GM19395 (cell line): ENCODE data around the gene NOXA1.
"Not testable (repeated sequence)": the region's sequence is repeated elsewhere in the genome, so short reads cannot be mapped to it uniquely, and the experiment has no call there.

Experiments used
- ATAC-seq: cut with Tn5 transposase; IDR thresholded peaks from one replicate; pipeline ENCODE4 v1.9.1; 2021; ENCODE audit warnings: mild to moderate bottlenecking, moderate library complexity; ENCODE audit not compliant: unreplicated experiment

The NOXA1 gene

GRCh38 chr9:137462986-137463930 lies 40.1 kb downstream of the NOXA1 start:
- ATAC-seq, result no peak

- no peak for ATAC-seq
These were observed 40.7 kb downstream of the NOXA1 start for GRCh38 chr9:137463931-137464290.

- no peak for ATAC-seq
These were observed 41.3 kb downstream of the NOXA1 start for GRCh38 chr9:137464291-137464999.

GRCh38 chr9:137465000-137465719 lies 42.0 kb downstream of the NOXA1 start:
- ATAC-seq, result no peak

GRCh38 chr9:137465720-137466388 lies 42.7 kb downstream of the NOXA1 start:
- no peak for ATAC-seq

- not testable (repeated sequence) for ATAC-seq
These were observed 43.3 kb downstream of the NOXA1 start for GRCh38 chr9:137466389-137467085.

- no peak for ATAC-seq
These were observed 44.0 kb downstream of the NOXA1 start for GRCh38 chr9:137467161-137467581.

- no peak for ATAC-seq
These were observed 44.7 kb downstream of the NOXA1 start for GRCh38 chr9:137467896-137468295.

- no peak for ATAC-seq
These were observed 47.6 kb downstream of the NOXA1 start for GRCh38 chr9:137470785-137471184.

- ATAC-seq, result no peak
These were observed 51.1 kb downstream of the NOXA1 start for GRCh38 chr9:137474271-137474670.

GRCh38 chr9:137475666-137476065 lies 52.5 kb downstream of the NOXA1 start:
- no peak for ATAC-seq

GRCh38 chr9:137476856-137477255 lies 53.7 kb downstream of the NOXA1 start:
- ATAC-seq, result no peak

GRCh38 chr9:137477778-137478612 lies 54.8 kb downstream of the NOXA1 start:
- no peak for ATAC-seq

GRCh38 chr9:137478613-137478961 lies 55.4 kb downstream of the NOXA1 start:
- no peak for ATAC-seq

GRCh38 chr9:137478962-137479861 lies 56.0 kb downstream of the NOXA1 start:
- ATAC-seq, result no peak

- no peak for ATAC-seq
These were observed 56.9 kb downstream of the NOXA1 start for GRCh38 chr9:137479892-137480685.
